ENCODE data around the gene TBC1D22A.

DNA sequence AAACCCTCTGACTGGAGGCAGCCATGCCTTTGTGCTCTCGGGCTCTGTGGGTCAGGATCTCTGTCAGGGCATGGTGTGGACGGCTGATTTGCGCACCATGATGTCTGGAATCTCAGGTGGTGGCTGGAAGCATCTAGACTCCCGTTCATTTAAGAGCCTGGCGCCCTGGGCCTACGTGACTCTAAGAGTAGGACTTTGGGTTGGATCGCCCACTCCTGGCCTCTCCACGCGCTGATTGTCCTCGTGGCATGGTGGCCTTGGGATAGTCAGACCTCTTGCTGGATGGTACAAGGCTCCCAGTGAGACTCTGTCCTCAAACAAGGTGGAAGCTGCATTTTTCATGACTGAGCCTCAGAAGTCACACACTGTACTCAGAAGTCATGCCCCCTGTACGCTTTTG lies 224.3 kb downstream of the TBC1D22A start:
- TF ChIP-seq, protein P1, sequence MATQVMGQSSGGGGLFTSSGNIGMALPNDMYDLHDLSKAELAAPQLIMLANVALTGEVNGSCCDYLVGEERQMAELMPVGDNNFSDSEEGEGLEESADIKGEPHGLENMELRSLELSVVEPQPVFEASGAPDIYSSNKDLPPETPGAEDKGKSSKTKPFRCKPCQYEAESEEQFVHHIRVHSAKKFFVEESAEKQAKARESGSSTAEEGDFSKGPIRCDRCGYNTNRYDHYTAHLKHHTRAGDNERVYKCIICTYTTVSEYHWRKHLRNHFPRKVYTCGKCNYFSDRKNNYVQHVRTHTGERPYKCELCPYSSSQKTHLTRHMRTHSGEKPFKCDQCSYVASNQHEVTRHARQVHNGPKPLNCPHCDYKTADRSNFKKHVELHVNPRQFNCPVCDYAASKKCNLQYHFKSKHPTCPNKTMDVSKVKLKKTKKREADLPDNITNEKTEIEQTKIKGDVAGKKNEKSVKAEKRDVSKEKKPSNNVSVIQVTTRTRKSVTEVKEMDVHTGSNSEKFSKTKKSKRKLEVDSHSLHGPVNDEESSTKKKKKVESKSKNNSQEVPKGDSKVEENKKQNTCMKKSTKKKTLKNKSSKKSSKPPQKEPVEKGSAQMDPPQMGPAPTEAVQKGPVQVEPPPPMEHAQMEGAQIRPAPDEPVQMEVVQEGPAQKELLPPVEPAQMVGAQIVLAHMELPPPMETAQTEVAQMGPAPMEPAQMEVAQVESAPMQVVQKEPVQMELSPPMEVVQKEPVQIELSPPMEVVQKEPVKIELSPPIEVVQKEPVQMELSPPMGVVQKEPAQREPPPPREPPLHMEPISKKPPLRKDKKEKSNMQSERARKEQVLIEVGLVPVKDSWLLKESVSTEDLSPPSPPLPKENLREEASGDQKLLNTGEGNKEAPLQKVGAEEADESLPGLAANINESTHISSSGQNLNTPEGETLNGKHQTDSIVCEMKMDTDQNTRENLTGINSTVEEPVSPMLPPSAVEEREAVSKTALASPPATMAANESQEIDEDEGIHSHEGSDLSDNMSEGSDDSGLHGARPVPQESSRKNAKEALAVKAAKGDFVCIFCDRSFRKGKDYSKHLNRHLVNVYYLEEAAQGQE (IDR thresholded peaks at IDR 0.05; ENCODE audit: borderline replicate concordance), result no peak
- TF ChIP-seq POLR2AphosphoS5 (IDR thresholded peaks at IDR 0.05), result no peak
